Sigmoid colon (tissue), 7 donors: ENCODE data around the gene GPHN. TPM values are rescaled to one million over a fixed set of nuclear protein-coding genes. Genes with fewer than 3 reads are reported as not detected.

Experiments used
- DNase-seq: peaks from one replicate; pipeline ENCODE4 v3.0.0-alpha.2; 2019
- H3K27ac ChIP-seq, 4 donors: fragments of 200-600 bp; sonication (generic); one replicate each; pipeline ENCODE4 v1.5.1; 2016 to 2019; ENCODE audit warnings: mild to moderate bottlenecking in 1 of 4
- H3K27me3 ChIP-seq, 3 donors: fragments of 200-600 bp; sonication (generic); one replicate each; pipeline ENCODE4 v1.5.1; 2019; ENCODE audit warnings: mild to moderate bottlenecking in 1 of 3
- H3K36me3 ChIP-seq, 4 donors: fragments of 200-600 bp; sonication (generic); one replicate each; pipeline ENCODE4 v1.5.1; 2016 to 2019
- H3K4me1 ChIP-seq, 4 donors: fragments of 200-600 bp; sonication (generic); one replicate each; pipeline ENCODE4 v1.5.1; 2017 to 2019
- H3K4me3 ChIP-seq, 4 donors: fragments of 200-600 bp; sonication (generic); one replicate each; pipeline ENCODE4 v1.5.1; 2017 to 2019; ENCODE audit warnings: mild to moderate bottlenecking in 2 of 4, moderate library complexity in 1 of 4
- H3K9me3 ChIP-seq, 4 donors: fragments of 200-600 bp in 3 of 4; sonication (generic) in 3 of 4; one replicate each; pipeline versions ENCODE4 v1.5.1 to v1.6.1; 2013 to 2019
- EP300 ChIP-seq, 4 donors: sonication (generic); formaldehyde crosslinking; IDR thresholded peaks; one replicate each; pipeline ENCODE4 v1.6.1; 2017; ENCODE audit warnings: antibody characterized with exemption in 4 of 4
- POLR2A ChIP-seq, 2 donors: fragments of 450-650 bp; IDR thresholded peaks; one replicate each; pipeline ENCODE4 v1.6.1; 2016; ENCODE audit warnings: antibody characterized with exemption in 2 of 2, mild to moderate bottlenecking in 2 of 2, moderate library complexity in 2 of 2
- POLR2AphosphoS5 ChIP-seq, 4 donors: sonication (generic); formaldehyde crosslinking; IDR thresholded peaks; one replicate each; pipeline ENCODE4 v1.6.1; 2017; ENCODE audit warnings: antibody characterized with exemption in 4 of 4
- WGBS, 2 donors: extraction: QIAGEN DNeasy Blood & Tissue Kit; methylation state at CpG; one replicate each; pipeline ENCODE4 v1.1.7; 2013; 5-methylcytosine and 5-hydroxymethylcytosine counted together
- intact Hi-C: fragments of 100-400 bp; cut with DNase I; formaldehyde crosslinking; loops from one replicate; pipeline ENCODE4 v1.15.1; 2023
- polyA plus RNA-seq, 3 donors: library from polyadenylated mRNA; stranded (reverse); fragments of 200-250 nt; gene quantifications; one replicate each; pipeline ENCODE4 v1.2.3, GENCODE V29; 2013
- total RNA-seq, 4 donors: library from RNA; depleted of rRNA; stranded (reverse); fragments of >200 nt; gene quantifications; one replicate each; pipeline ENCODE4 v1.1.0, GENCODE V29; 2016
- TF ChIP-seq, protein P1 (sequence below), 4 experiments: fragments of 450-650 bp in 3 of 4; fragments of 200-600 bp in 1 of 4; IDR thresholded peaks; one replicate each; pipeline ENCODE4 v1.5.1; 2016 to 2019; ENCODE audit warnings: antibody characterized with exemption in 4 of 4, mild to moderate bottlenecking in 3 of 4, moderate library complexity in 2 of 4
- donor health status: healthy with polysubstance abuse.
- donor health status: Bipolar disorder and iron deficiency.
- donor health status: healthy.

The GPHN gene
- total and polyA plus RNA-seq, 7 donors = 5.4 to 20.3 (median 14.1) TPM

GRCh38 chr14:67186789-67187584 is 679.0 kb downstream of the GPHN start:
- Histone ChIP-seq H3K27me3 (no peaks in the 10 kb centered on the region), H3K27ac (no peak overlapping the region), H3K4me3 (no peak overlapping the region), H3K4me1 (peaks cover 0 to 17% (median 16%) of the 10 kb centered on the region in 4 donors), H3K36me3 (no peaks in the 10 kb centered on the region), H3K9me3 (no peaks in the 10 kb centered on the region)
- intact Hi-C loops = no loop called here
- DNase-seq = no peak
- TF ChIP-seq POLR2AphosphoS5 (IDR thresholded peaks at IDR 0.05) (peak in 2 of 4 donors; percentile 33 to 43), POLR2A (IDR thresholded peaks at IDR 0.05) (no peak), EP300 (IDR thresholded peaks at IDR 0.05) (no peak)
- TF ChIP-seq, protein P1, sequence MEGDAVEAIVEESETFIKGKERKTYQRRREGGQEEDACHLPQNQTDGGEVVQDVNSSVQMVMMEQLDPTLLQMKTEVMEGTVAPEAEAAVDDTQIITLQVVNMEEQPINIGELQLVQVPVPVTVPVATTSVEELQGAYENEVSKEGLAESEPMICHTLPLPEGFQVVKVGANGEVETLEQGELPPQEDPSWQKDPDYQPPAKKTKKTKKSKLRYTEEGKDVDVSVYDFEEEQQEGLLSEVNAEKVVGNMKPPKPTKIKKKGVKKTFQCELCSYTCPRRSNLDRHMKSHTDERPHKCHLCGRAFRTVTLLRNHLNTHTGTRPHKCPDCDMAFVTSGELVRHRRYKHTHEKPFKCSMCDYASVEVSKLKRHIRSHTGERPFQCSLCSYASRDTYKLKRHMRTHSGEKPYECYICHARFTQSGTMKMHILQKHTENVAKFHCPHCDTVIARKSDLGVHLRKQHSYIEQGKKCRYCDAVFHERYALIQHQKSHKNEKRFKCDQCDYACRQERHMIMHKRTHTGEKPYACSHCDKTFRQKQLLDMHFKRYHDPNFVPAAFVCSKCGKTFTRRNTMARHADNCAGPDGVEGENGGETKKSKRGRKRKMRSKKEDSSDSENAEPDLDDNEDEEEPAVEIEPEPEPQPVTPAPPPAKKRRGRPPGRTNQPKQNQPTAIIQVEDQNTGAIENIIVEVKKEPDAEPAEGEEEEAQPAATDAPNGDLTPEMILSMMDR (IDR thresholded peaks at IDR 0.05) = no peak
- WGBS, 2 donors = 53 to 66% methylated on average over 7 of the region's 7 CpGs

DNA sequence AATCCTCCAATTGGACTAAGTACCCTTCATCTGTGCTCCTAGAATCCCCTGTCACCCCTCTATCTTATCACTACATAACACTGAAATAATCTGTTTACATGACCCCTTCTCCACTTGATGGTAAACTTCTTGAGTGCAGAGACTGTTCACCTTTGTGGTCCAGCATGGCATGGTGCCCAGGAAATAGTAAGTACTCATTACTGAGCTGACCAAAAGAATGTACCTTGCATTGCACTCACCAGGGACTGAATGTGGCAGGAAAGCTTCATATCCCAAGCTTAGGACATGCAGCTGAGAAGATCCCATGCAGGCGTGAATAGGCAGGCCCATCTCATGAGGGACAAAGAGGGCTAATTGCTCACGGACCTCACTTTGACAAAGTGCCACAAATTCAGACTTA is 679.9 kb downstream of the GPHN start:
- Histone ChIP-seq H3K27ac (no peak overlapping the region), H3K9me3 (no peaks in the 10 kb centered on the region), H3K36me3 (no peaks in the 10 kb centered on the region), H3K4me1 (peaks cover 0 to 17% (median 16%) of the 10 kb centered on the region in 4 donors), H3K4me3 (no peak overlapping the region), H3K27me3 (no peaks in the 10 kb centered on the region)
- WGBS, 2 donors = 83 to 93% methylated on average over 2 of the region's 2 CpGs
- intact Hi-C loops = no loop called here
- DNase-seq = no peak
- TF ChIP-seq EP300 (IDR thresholded peaks at IDR 0.05) (no peak), POLR2A (IDR thresholded peaks at IDR 0.05) (no peak), POLR2AphosphoS5 (IDR thresholded peaks at IDR 0.05) (no peak)
- TF ChIP-seq, protein P1 (IDR thresholded peaks at IDR 0.05) = no peak

- Histone ChIP-seq H3K9me3 (no peaks in the 10 kb centered on the region), H3K36me3 (no peaks in the 10 kb centered on the region), H3K4me1 (peaks cover 0 to 17% (median 16%) of the 10 kb centered on the region in 4 donors), H3K27me3 (no peaks in the 10 kb centered on the region), H3K4me3 (no peak overlapping the region), H3K27ac (no peak overlapping the region)
- DNase-seq = no peak
- 96% methylated on average over 4 of the region's 4 CpGs for WGBS, 2 donors
- no peak for TF ChIP-seq EP300 (IDR thresholded peaks at IDR 0.05)
- TF ChIP-seq, protein P1 (IDR thresholded peaks at IDR 0.05) = no peak
- TF ChIP-seq POLR2A (IDR thresholded peaks at IDR 0.05) = no peak
- no peak for TF ChIP-seq POLR2AphosphoS5 (IDR thresholded peaks at IDR 0.05)
- intact Hi-C loops = no loop called here
Observed at GRCh38 chr14:67188326-67188725, 680.4 kb downstream of the GPHN start.

DNA sequence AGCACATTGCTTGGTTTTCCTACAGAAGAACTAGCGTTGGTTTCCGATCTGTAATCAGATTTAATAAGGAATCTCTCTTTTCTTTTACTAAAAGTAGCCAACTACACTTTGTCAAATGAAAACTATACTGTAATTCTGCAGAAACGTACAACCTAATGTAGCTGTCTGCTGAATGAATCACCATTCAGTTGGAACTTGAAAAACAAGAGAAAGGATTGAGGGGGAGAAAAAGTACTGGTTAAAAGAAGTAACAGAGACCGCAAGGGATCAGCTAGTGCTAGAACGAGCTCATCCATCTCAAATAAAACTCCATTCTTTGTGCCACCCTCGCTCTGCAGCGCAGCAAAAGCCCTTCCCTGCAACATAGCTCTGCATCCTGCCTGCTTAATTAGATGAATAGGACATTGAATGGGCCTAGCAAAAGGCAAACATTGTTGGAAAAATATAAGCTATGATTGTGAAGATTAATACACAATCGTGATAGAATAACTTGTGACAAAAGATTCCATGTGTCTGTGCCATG is 683.9 kb downstream of the GPHN start:
- 90 to 91% methylated on average over 8 of the region's 8 CpGs for WGBS, 2 donors
- Histone ChIP-seq H3K4me1 (peaks cover 0 to 11% (median 9%) of the 10 kb centered on the region in 4 donors), H3K9me3 (no peaks in the 10 kb centered on the region), H3K27ac (no peak overlapping the region), H3K4me3 (no peak overlapping the region), H3K27me3 (no peaks in the 10 kb centered on the region), H3K36me3 (no peaks in the 10 kb centered on the region)
- intact Hi-C loops = no loop called here
- TF ChIP-seq, protein P1 (IDR thresholded peaks at IDR 0.05) = no peak
- TF ChIP-seq POLR2AphosphoS5 (IDR thresholded peaks at IDR 0.05) (no peak), POLR2A (IDR thresholded peaks at IDR 0.05) (no peak), EP300 (IDR thresholded peaks at IDR 0.05) (no peak)
- DNase-seq = no peak
